GM19035 (cell line): ENCODE measurements around the gene LRRK1.

Experiments
- ATAC-seq: cut with Tn5 transposase; IDR thresholded peaks from one replicate; pipeline ENCODE4 v1.9.1; 2021; ENCODE audit not compliant: unreplicated experiment

Gene LRRK1

DNA sequence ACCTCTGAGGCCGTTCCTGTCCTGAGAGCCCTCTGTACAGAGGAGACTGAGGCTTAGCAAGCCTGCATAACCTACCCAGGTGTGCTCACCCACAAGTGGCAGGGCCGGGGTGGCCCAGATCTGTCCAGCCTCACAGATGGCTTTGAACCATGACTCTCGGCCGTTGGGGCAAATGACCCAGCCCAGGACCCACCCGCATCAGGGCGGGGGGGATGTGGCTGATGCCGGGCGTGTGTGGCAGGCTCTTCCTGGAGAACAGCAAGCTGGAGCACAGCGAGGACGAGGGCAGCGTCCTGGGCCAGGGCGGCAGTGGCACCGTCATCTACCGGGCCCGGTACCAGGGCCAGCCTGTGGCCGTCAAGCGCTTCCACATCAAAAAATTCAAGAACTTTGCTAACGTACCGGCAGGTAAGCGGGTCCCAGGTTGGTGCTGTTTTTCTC, 133.5 kb downstream of the LRRK1 start:
- ATAC-seq, result no peak

DNA sequence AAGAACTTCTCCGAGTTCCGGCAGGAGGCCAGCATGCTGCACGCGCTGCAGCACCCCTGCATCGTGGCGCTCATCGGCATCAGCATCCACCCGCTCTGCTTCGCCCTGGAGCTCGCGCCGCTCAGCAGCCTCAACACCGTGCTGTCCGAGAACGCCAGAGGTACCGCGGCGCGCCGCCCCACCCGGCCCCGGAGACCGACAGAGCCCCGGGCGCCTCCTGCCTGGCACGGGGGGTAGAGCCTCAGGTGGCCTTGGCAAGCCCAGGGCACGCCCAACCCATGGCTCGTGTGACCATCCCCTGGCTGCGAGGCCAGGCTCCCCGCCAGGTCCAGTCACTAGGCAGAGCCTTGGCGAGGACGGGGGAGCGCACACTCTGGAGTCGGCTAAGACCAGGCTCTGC, 134.1 kb downstream of the LRRK1 start:
- ATAC-seq, result no peak

DNA sequence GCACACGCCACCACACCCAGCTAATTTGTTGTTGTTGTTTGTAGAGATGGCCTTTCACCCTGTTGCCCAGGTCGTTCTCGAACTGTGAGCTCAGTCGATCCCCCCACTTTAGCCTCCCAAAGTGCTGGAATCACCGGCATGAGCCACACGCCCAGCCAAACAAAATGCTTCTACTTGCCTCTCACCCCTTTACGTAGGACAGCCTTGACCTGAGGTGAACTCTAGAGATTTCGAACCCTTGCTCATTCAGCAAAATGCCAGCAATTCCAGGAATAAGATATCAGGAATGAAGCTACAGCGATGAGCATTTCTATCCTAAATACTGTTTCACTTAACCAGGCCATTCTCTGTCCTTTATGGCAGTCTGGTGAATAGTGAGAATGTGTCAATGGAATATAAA, 135.0 kb downstream of the LRRK1 start:
- ATAC-seq, result no peak

DNA sequence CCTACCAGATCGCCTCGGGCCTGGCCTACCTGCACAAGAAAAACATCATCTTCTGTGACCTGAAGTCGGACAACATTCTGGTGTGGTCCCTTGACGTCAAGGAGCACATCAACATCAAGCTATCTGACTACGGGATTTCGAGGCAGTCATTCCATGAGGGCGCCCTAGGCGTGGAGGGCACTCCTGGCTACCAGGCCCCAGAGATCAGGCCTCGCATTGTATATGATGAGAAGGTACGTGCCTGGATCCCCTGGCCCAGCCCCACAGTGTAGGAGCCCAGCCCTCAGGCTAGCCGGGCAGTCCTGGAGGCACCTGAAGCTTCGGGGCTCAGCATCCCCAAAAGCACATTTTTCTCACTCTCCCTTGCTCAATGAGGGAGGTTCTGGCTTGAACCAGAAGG, 135.8 kb downstream of the LRRK1 start:
- no peak for ATAC-seq

DNA sequence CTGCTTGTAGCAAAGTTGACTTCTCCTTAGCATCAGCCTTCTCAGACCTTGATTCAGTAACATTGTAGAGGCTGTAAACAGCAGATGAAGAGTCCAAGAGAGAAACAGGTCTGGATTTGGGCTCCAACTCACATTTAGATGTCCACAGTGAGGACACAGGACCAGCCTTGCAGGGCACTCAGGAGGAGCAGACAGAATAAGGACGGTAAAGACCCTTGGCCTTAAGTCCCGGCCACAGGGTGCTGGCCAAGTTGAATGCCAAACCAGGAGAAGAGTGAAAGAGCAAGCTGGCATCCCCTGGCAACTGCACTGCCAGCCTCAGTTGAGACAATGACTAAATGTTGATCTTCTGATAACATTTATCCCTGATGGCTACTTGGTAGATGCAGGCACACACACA, 136.3 kb downstream of the LRRK1 start:
- no peak for ATAC-seq

DNA sequence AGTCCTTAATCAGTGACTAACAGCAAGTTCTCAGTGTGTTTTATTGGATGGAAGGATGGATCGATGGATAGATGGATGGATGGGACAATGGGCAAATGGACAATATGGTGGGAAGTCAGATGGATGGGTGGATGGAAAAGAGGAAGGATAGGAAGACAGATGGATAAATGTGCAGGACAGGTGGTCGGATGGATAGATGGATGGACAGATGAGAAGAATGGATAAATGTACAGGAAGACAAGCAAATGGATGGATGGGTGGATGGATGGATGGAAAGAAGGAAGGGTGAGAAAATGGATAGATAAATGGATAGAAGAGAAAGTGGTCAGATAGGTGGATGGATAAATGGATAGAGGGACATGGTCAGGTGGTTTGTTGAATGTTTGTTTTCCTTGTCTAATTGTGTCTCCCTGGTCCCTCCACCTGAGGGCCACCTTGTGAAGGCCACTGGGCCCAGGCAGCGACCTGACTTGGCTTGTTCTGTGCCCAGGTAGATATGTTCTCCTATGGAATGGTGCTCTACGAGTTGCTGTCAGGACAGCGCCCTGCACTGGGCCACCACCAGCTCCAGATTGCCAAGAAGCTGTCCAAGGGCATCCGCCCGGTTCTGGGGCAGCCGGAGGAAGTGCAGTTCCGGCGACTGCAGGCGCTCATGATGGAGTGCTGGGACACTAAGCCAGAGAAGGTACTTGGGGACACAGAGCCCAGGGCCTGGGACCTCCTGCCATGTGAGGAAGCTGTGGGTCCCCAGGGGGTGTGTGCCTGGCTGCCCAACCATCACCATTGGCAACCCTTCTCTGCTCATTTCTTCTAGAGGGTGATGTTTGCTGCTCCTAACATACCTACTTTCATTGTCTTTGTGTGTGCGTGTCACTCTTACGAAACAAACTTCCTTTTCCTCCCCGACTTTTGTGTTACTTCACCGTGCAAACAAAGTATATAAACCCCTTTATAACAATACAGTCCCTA, 137.5 kb downstream of the LRRK1 start:
- ATAC-seq, result no peak

DNA sequence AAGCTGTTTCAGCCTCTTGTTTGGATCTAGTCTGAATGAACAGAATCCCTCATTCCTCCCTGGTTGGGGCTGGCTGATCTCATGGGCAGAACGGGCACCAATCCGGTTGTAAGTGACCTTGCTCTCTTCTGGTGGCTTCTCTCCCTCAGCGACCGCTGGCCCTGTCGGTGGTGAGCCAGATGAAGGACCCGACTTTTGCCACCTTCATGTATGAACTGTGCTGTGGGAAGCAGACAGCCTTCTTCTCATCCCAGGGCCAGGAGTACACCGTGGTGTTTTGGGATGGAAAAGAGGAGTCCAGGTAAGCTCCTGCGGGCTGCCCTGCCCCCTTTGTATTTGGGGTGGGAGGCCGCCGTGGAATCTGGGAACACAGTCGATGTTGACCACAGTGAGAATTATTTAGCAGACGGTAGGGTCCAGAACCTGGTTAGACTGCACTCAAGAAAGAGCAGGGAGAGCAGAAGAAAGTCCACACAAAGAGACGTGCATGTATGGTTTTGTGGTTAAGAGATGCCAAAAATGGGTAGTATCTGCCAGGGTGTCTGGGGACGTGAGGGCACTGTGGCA, 138.8 kb downstream of the LRRK1 start:
- no peak for ATAC-seq

DNA sequence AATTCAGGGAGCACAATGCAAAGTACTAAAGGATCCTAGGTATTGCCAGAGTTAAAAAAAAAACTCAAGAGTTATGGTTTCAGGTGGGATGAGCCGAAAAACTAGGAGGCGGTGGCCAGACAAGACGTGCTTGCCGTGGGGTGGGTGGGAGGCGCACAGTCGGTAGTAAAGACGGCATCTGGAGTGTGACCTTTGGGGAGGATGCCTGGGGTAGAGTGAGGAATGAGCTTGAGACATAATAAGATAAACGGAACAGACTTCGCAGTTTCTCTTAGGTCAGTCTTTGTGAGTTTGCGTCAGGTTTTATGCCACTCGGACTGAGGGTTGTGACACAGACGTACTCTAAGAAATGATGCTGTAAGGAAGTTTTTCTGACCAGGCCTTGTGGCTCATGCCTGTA, 139.6 kb downstream of the LRRK1 start:
- ATAC-seq, result no peak

DNA sequence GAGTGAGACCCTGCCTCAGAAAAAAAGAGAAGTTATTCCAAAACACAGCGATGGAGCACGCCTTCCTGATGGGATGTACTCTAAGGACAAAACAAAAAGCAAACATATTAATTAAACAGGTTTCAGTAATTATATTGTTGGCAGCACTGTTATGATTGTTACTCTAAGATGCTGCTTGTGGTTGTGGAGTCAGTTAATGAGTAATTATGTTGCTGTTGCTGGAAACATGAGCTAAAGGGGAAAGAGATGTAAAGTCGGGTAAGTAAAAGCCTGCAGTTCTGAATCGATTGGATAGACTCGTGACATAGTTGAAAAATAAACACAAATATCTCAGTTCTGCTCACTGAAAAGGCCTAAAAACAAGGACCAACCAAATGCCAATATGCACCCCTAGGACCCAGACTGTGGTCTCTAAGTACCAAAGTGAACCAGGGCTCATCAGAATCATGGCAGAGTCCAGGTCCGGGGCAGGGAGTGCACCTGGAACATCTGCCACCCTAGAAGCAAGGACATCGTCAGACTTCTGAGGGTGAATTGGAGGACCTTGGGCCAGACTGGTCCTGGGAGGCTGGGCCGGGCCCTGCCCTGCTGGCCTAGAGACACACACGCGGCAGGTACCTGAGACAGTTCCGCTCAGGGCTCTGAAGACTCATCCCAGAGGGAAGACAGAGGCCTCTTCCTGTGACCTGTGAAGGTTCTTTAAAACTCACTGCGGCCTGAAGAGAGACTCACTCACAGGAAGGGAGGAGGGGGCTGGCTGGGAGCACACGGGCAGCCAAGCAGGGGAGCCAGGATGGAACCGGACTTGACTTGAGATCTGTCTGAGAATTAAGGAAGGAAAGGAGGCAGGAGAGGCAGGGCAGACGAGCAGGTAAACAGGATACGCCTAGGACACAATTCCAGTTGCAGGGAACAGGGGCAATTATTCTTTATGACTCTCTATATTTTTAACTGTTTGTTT, 140.5 kb downstream of the LRRK1 start:
- ATAC-seq, result no peak

DNA sequence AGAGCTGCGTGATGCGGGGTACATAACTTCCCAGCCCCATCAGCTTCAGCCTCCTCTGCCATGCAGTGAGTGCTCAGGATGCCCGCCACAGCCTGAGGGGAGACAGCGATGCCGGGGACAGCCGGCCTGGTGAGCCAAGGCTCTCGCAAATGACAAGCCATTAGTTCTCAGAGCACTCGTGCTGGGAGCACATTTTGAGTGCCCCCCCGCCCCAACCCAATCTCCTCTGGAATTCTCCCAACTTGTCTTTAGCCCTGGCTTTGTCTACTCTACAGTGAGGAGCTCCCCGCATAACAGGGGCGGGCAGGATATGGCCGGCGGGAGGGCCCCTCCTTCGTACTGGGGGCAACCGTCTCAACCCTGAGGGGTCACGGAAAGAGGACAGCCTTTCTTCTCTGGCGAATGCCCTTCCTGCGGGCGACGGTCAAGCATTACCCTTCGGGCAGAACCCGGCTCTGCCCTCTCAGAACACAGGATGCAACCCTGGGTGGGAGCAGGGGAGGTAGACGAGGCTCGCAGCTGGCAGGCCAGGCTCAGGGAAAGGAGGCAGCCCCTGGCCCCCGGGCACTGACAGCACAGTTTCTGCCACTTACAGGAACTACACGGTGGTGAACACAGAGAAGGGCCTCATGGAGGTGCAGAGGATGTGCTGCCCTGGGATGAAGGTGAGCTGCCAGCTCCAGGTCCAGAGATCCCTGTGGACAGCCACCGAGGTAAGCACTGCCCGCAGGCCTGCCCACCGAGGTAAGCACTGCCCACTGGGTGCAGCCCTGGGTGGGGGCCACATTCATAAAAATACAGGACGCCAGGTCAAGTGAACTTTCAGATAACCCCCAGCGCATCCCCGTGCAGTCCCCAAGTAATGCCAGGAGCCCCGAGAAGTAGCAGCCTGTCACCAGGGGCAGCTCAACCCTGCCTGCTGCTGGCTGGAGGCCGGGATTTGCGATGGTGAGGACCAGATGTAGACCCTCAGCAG, 141.7 kb downstream of the LRRK1 start:
- no peak for ATAC-seq

DNA sequence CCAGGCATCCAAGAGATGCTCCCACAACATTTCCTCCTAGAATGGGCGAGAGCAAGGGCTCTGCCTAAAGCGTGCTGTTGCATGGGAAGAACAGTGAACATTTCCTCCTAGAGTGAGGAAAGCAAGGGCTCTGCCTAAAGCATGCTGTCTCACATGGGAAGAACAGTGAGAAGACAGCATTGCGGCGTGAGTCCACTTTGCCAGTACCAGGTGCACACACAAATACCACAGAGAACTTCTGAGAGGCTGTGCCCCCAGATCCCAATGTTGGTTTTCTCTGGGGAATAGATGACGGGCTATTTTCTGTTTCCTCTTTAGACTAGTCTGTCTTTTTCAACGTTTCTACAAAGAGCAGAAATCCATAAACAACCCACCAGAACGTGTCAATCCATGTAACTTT, 142.9 kb downstream of the LRRK1 start:
- ATAC-seq, result no peak

DNA sequence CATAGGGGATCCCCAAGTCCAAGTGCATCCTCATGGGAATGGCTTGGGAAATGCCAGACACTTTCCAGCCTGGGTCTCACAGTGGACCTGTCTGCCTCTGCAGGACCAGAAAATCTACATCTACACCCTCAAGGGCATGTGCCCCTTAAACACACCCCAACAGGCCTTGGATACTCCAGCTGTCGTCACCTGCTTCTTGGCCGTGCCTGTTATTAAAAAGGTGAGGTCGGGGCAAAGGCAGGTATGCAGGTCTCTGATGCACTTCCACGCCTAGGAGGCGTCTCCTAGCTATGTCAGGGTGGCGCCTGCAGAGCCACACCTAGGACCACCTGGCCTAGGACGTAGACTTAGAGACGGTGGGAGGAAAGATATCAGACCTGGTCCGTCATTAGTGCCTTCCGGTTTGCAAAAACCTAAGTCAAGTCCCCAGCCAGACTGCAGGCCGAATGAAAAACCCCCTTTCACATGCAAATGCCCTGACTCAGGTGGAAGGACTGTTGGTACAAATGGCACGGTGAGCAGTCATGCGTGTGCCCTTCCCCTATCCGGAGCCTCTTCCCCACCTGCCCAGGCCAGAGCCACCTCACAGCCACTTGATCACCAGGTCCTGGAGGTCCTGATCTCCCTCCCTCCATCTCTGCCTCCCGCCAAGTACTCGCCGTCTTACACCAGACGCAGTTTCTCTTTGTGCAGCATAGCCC, 143.5 kb downstream of the LRRK1 start:
- ATAC-seq, result peak; percentile 68

DNA sequence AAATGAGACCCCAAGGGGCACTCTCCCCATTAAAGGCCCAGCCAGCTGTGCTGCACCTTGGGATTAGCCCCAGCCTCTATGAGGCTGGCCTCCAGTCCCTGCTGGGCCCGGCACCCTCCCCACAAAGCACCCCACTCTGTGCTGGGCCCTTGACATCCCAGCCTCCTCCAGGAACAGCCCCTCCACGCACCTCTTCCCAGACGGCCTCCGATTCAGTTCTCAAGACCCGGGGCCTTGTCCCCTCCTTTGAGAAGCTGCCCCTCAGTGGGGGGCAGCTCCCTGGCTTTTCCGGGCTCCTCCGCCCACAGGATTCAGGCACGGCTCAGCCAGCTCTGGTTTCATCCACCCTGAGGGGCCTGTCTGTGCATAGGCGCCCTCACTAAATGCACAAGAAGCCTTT, 144.1 kb downstream of the LRRK1 start:
- no peak for ATAC-seq

DNA sequence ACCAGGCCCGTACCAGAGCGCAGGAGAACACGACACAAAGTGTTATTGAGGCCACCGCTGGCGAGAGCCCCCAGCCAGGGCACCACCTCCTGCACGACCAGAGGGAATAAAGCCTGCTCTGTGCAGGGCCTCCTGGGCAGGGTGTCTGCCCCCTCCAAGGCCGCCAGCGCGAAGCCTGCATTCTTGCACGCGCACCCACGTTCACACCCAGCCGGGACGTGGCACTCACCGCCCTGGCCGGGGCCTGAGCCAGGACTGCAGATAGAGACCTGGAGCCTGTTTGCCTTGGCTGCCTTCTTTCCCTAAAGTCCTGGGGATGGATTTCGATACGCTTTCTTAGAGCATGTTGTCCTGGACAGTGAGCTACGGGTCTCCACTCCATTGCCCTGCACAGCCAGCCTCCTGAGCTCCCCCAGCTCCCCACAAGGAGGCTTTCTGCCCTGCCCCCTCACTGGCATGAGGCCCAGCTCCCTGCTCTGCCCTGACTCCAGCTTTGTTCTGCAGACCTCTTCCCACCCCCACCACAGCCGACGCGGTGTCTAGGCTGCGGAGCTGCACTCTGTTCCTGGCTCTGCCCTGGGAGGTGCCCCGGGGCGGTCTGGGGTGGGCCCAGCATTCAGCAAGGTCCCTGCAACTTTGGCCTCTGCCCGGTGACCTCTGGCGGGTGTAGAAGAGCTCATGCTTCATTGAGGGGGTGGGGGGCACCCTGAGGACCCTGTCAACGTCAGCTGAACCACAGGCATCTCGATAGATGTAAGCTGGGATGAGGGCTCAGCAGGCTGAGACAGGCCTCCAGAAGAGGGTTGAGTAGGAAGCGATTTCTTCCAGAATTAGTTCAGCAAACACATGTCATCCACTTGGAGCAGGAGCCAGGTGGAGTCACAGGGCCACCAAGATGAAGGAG, 145.0 kb downstream of the LRRK1 start:
- ATAC-seq, result no peak

DNA sequence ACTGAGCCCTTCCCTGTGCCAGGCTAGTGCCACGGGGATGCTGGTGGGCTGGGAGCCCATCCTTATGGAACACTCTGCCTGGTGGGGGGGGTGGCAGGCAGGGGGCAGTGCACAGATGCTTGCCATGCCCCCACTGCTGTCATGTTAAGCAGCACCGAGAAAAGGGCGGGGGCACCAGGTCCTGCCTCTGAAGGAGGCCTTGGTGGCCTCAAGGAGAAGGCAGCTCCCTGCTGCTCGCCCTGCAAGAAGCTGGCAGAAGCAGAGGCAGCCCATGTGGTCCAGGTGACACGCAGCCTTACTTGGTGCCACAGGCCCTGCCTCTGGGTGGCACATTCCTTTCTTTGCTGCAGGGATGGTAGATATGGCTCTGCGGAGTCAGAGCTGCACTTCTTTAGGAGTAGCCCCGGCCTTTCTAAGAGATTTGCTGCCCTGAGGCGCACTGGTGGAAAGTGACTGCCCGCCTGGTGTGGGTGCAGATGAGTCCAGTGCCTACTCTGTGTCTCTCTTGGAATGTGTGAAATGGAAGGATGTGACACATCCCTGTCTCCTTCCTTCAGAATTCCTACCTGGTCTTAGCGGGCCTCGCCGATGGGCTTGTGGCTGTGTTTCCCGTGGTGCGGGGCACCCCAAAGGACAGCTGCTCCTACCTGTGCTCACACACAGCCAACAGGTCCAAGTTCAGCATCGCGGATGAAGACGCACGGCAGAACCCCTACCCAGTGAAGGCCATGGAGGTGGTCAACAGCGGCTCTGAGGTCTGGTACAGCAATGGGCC, 145.8 kb downstream of the LRRK1 start:
- ATAC-seq, result no peak

DNA sequence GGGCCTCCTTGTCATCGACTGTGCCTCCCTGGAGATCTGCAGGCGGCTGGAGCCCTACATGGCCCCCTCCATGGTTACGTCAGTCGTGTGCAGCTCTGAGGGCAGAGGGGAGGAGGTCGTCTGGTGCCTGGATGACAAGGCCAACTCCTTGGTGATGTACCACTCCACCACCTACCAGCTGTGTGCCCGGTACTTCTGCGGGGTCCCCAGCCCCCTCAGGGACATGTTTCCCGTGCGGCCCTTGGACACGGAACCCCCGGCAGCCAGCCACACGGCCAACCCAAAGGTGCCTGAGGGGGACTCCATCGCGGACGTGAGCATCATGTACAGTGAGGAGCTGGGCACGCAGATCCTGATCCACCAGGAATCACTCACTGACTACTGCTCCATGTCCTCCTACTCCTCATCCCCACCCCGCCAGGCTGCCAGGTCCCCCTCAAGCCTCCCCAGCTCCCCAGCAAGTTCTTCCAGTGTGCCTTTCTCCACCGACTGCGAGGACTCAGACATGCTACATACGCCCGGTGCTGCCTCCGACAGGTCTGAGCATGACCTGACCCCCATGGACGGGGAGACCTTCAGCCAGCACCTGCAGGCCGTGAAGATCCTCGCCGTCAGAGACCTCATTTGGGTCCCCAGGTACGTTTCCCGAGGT, 146.5 kb downstream of the LRRK1 start:
- no peak for ATAC-seq
